BLaER1 (cell line): ENCODE data around the gene CTDSP2.
"Not testable (repeated sequence)": the region's sequence is repeated elsewhere in the genome, so short reads cannot be mapped to it uniquely, and the experiment has no call there.

Source experiments
- H3K27ac ChIP-seq: shearing (Covaris generic); formaldehyde crosslinking; 2 replicates; pipeline ENCODE4 v1.8.1; 2022
- H3K27me3 ChIP-seq: shearing (Covaris generic); formaldehyde crosslinking; 2 replicates; pipeline ENCODE4 v1.8.1; 2022
- H3K36me3 ChIP-seq: shearing (Covaris generic); formaldehyde crosslinking; 2 replicates; pipeline ENCODE4 v1.8.1; 2022
- H3K4me1 ChIP-seq: shearing (Covaris generic); formaldehyde crosslinking; 2 replicates; pipeline ENCODE4 v1.8.1; 2022
- H3K4me2 ChIP-seq: shearing (Covaris generic); formaldehyde crosslinking; 2 replicates; pipeline ENCODE4 v1.8.1; 2022
- H3K4me3 ChIP-seq: shearing (Covaris generic); formaldehyde crosslinking; 2 replicates; pipeline ENCODE4 v1.8.1; 2022
- H3K9ac ChIP-seq: shearing (Covaris generic); formaldehyde crosslinking; 2 replicates; pipeline ENCODE4 v1.8.1; 2022
- H3K9me3 ChIP-seq: shearing (Covaris generic); formaldehyde crosslinking; 2 replicates; pipeline ENCODE4 v1.8.1; 2022
- H4K20me1 ChIP-seq: shearing (Covaris generic); formaldehyde crosslinking; 2 replicates; pipeline ENCODE4 v1.8.1; 2022
- Cebpa-rat ChIP-seq: shearing (Covaris generic); IDR thresholded peaks from 2 replicates; pipeline ENCODE4 v1.8.1; 2022

CTDSP2 gene

DNA sequence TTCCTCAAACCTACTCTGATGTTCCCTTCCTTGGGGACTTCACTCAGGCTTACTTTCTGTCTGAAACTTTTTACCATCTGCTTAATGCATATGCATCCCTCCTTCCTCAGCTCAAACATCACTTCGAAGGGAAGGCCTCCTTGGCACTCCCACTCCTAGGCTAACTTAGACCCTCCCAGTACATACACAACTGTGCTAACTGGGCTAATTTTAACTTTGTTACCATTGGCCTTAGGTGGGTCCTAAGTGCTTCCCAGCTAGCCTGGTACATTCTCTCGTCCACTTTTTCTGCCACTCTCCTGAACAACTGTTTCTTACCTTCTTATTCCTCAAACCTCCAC, 70.3 kb downstream of the CTDSP2 start:
- no peak overlapping the region for H3K4me3 ChIP-seq
- peaks cover 28% of the 10 kb centered on the region for H3K4me1 ChIP-seq
- no peak overlapping the region for H3K4me2 ChIP-seq
- peaks cover 19% of the 10 kb centered on the region for H3K36me3 ChIP-seq
- H4K20me1 ChIP-seq = no peaks in the 10 kb centered on the region
- no peaks in the 10 kb centered on the region for H3K27me3 ChIP-seq
- TF ChIP-seq Cebpa-rat = no peak
- no peak overlapping the region for H3K9ac ChIP-seq
- no peaks in the 10 kb centered on the region for H3K9me3 ChIP-seq
- no peak overlapping the region for H3K27ac ChIP-seq

GRCh38 chr12:57775563-57776246, 70.8 kb downstream of the CTDSP2 start:
- Histone ChIP-seq H3K27ac (no peak overlapping the region), H3K4me2 (no peak overlapping the region), H3K9ac (no peak overlapping the region), H4K20me1 (no peaks in the 10 kb centered on the region), H3K4me1 (peaks cover 28% of the 10 kb centered on the region), H3K36me3 (peaks cover 21% of the 10 kb centered on the region), H3K4me3 (no peak overlapping the region), H3K27me3 (no peaks in the 10 kb centered on the region), H3K9me3 (no peaks in the 10 kb centered on the region)
- TF ChIP-seq Cebpa-rat = no peak

GRCh38 chr12:57775044-57775443, 71.5 kb downstream of the CTDSP2 start:
- H3K4me2 ChIP-seq = no peak overlapping the region
- H3K4me1 ChIP-seq = peaks cover 24% of the 10 kb centered on the region
- H4K20me1 ChIP-seq = no peaks in the 10 kb centered on the region
- no peaks in the 10 kb centered on the region for H3K9me3 ChIP-seq
- no peak overlapping the region for H3K27ac ChIP-seq
- peaks cover 21% of the 10 kb centered on the region for H3K36me3 ChIP-seq
- H3K4me3 ChIP-seq = no peak overlapping the region
- H3K27me3 ChIP-seq = no peaks in the 10 kb centered on the region
- no peak overlapping the region for H3K9ac ChIP-seq
- no peak for TF ChIP-seq Cebpa-rat

DNA sequence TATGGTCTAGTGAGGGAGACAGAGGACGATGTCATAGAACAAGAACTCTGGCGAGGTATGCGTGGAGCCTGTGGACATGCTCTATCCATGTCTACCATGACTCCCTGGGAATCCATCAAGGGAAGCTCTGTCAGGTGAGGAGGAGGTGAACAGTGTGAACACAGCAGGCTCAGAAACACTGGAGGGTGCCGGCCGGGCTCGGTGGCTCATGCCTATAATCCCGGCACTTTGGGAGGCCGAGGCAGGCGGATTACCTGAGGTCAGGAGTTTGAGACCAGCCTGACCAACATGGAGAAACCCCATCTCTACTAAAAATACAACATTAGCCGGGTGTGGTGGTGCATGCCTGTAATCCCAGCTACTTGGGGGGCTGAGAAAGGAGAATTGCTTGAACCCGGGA, 71.9 kb downstream of the CTDSP2 start:
- H3K27me3 ChIP-seq, H3K9me3 ChIP-seq, H3K4me2 ChIP-seq, H3K27ac ChIP-seq, H3K9ac ChIP-seq, H3K4me3 ChIP-seq, H4K20me1 ChIP-seq: not testable (repeated sequence)
- peaks cover 24% of the 10 kb centered on the region for H3K4me1 ChIP-seq
- peaks cover 21% of the 10 kb centered on the region for H3K36me3 ChIP-seq

GRCh38 chr12:57772429-57773322, 73.9 kb downstream of the CTDSP2 start, which contains the start of gene EEF1AKMT3:
TSS of gene EEF1AKMT3 (plus strand) at chr12:57772614. CDS start at chr12:57772725, 111 bp downstream.
- no peak for TF ChIP-seq Cebpa-rat
- H3K4me3 ChIP-seq = peak within 1 kb of the TSS; percentile 84
- peak within 1 kb of the TSS; percentile 93 for H3K27ac ChIP-seq
- peaks cover 24% of the 10 kb centered on the region for H3K4me1 ChIP-seq
- peaks cover 32% of the 10 kb centered on the region for H3K36me3 ChIP-seq
- H3K9me3 ChIP-seq = no peaks in the 10 kb centered on the region
- peak within 1 kb of the TSS; percentile 89 for H3K9ac ChIP-seq
- peaks cover 13% of the 10 kb centered on the region for H3K27me3 ChIP-seq
- peak within 1 kb of the TSS; percentile 91 for H3K4me2 ChIP-seq
- peaks cover 14% of the 10 kb centered on the region; the same call in 1 of the 2 replicates for H4K20me1 ChIP-seq

DNA sequence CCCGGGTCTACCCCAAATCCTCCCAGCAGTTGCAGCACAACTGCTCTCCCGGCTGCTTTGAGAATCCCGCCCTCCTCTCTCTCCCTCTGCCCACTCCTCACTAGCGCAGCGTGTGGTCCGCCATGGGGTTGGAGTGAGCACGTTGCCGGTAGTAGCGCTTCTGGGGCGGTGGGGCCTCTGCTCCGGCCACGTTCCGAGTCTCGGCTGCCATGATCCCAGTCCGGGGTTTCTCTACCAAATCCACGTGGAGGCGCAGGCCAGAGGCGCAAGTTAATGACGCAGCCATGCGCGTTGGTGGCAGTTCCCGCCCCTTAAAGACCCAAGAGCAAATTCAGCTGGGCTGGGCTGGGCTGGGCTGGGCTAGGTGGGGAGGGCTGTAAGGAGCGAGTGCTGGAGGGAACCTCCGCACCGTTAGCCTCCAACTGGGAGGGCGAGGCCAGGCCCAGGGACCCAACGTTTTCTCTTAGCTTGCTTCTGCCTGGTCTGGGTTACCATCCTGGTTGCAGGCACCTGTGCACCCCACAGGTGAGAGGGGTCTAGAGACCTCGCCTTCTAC, 74.6 kb downstream of the CTDSP2 start, which contains the start of gene METTL1:
TSS of gene METTL1 (minus strand) at position 233 of the 556 bp plus-strand sequence. CDS start at position 211, 22 bp downstream.
- no peak for TF ChIP-seq Cebpa-rat

GRCh38 chr12:57771236-57771872, 75.2 kb downstream of the CTDSP2 start:
- no peak for TF ChIP-seq Cebpa-rat
- Histone ChIP-seq H3K36me3 (peaks cover 32% of the 10 kb centered on the region), H3K4me3 (peak overlapping the region; percentile 84), H3K9me3 (no peaks in the 10 kb centered on the region), H3K9ac (peak overlapping the region; percentile 89), H3K4me2 (peak overlapping the region; percentile 91), H3K27me3 (peaks cover 26% of the 10 kb centered on the region), H3K27ac (peak overlapping the region; percentile 93), H3K4me1 (peaks cover 24% of the 10 kb centered on the region), H4K20me1 (peaks cover 25% of the 10 kb centered on the region)

More for the DNA sequence above, 74.6 kb downstream of the CTDSP2 start, which contains the start of gene METTL1:
- Histone ChIP-seq H3K27me3 (peaks cover 20% of the 10 kb centered on the region), H3K4me1 (peaks cover 24% of the 10 kb centered on the region), H3K36me3 (peaks cover 32% of the 10 kb centered on the region), H3K4me3 (peak within 1 kb of the TSS; percentile 84), H3K4me2 (peak within 1 kb of the TSS; percentile 91), H4K20me1 (peaks cover 19% of the 10 kb centered on the region), H3K9me3 (no peaks in the 10 kb centered on the region), H3K27ac (peak within 1 kb of the TSS; percentile 93), H3K9ac (peak within 1 kb of the TSS; percentile 89)

- Histone ChIP-seq H3K27ac (no peak overlapping the region), H3K9ac (no peak overlapping the region; the same call in 1 of the 2 replicates)
- no peak for TF ChIP-seq Cebpa-rat
These were observed 75.8 kb downstream of the CTDSP2 start for GRCh38 chr12:57770734-57771133.

More at GRCh38 chr12:57770734-57771133, 75.8 kb downstream of the CTDSP2 start:
- peak overlapping the region; percentile 91 for H3K4me2 ChIP-seq
- peaks cover 32% of the 10 kb centered on the region for H3K36me3 ChIP-seq
- peaks cover 24% of the 10 kb centered on the region for H3K4me1 ChIP-seq
- no peaks in the 10 kb centered on the region for H3K9me3 ChIP-seq
- peak overlapping the region; percentile 84; the same call in 1 of the 2 replicates for H3K4me3 ChIP-seq
- H4K20me1 ChIP-seq = peaks cover 32% of the 10 kb centered on the region
- peaks cover 32% of the 10 kb centered on the region for H3K27me3 ChIP-seq
